HUES48 (cell line): Measurements from ENCODE around the gene CACNA2D4.

Experiments
- H3K27ac ChIP-seq: one replicate; pipeline ENCODE4 v1.7.0; 2013; ENCODE audit warnings: low read depth, low read length, inconsistent platforms
- H3K27me3 ChIP-seq: 2 replicates; pipeline ENCODE4 v1.6.1; 2013; ENCODE audit warnings: mild to moderate bottlenecking, low read length; ENCODE audit not compliant: control insufficient read depth, insufficient read depth
- H3K36me3 ChIP-seq: 2 replicates; pipeline ENCODE4 v1.6.1; 2013; ENCODE audit warnings: low read length; ENCODE audit not compliant: control insufficient read depth, insufficient read depth
- H3K4me1 ChIP-seq: 2 replicates; pipeline ENCODE4 v1.6.1; 2013; ENCODE audit warnings: mild to moderate bottlenecking, low read length; ENCODE audit not compliant: control insufficient read depth, insufficient read depth
- H3K4me3 ChIP-seq: 2 replicates; pipeline ENCODE4 v1.5.1; 2013; ENCODE audit warnings: mild to moderate bottlenecking, low read depth, low read length
- H3K9ac ChIP-seq: 2 replicates; pipeline ENCODE4 v1.6.1; 2013; ENCODE audit warnings: mild to moderate bottlenecking, low read depth, low read length, moderate library complexity
- H3K9me3 ChIP-seq: 2 replicates; pipeline ENCODE4 v1.6.1; 2013; ENCODE audit warnings: low read length; ENCODE audit not compliant: control insufficient read depth, insufficient read depth

CACNA2D4 gene

DNA sequence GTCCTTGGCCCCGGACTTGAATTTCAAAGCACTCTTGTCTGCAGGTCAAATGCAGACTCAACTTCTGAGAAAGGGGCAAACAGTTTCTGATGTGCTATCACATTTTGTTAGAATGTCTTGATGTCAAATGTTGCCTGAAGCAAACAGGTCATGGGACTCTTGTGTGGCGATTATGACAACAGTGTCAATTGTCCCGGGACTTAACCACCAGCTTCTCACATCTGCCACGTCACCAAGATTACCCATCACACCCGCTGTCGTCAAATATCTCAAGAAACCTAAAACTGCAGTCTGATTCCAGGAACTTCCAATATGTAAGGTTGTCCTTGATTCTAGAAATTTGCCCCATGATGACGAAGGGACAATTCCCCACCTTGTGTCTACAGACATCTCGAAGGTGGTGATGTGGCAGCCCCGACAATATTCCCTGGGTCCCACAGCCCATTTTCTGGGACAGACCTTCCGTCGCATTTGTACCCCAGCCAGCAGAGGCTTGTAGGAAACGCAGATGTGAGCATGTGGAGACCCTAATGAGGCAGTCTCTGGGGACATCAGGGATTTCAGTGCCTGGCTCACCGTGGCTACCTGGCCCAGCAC, 76.8 kb downstream of the CACNA2D4 start:
- H3K4me3 ChIP-seq, result no peak overlapping the region
- no peaks in the 10 kb centered on the region for H3K36me3 ChIP-seq
- no peaks in the 10 kb centered on the region for H3K9me3 ChIP-seq
- H3K27ac ChIP-seq, result no peak overlapping the region
- H3K27me3 ChIP-seq, result peaks cover 7% of the 10 kb centered on the region; the same call in 1 of the 2 replicates
- H3K9ac ChIP-seq, result no peak overlapping the region
- peaks cover 22% of the 10 kb centered on the region for H3K4me1 ChIP-seq

- Histone ChIP-seq H3K27me3 (peaks cover 7% of the 10 kb centered on the region; the same call in 1 of the 2 replicates), H3K4me1 (peaks cover 22% of the 10 kb centered on the region), H3K4me3 (no peak overlapping the region), H3K9ac (no peak overlapping the region), H3K9me3 (no peaks in the 10 kb centered on the region), H3K36me3 (no peaks in the 10 kb centered on the region), H3K27ac (no peak overlapping the region)
Measured at GRCh38 chr12:1840981-1841425, 77.4 kb downstream of the CACNA2D4 start.

GRCh38 chr12:1839956-1840951, 78.2 kb downstream of the CACNA2D4 start:
- 0 out of 2 replicates have a peak, but pooled peaks cover 7% of the 10 kb centered on the region for H3K27me3 ChIP-seq
- no peak overlapping the region for H3K9ac ChIP-seq
- H3K27ac ChIP-seq, result no peak overlapping the region
- peaks cover 22% of the 10 kb centered on the region for H3K4me1 ChIP-seq
- H3K9me3 ChIP-seq, result no peaks in the 10 kb centered on the region
- H3K4me3 ChIP-seq, result no peak overlapping the region
- no peaks in the 10 kb centered on the region for H3K36me3 ChIP-seq

DNA sequence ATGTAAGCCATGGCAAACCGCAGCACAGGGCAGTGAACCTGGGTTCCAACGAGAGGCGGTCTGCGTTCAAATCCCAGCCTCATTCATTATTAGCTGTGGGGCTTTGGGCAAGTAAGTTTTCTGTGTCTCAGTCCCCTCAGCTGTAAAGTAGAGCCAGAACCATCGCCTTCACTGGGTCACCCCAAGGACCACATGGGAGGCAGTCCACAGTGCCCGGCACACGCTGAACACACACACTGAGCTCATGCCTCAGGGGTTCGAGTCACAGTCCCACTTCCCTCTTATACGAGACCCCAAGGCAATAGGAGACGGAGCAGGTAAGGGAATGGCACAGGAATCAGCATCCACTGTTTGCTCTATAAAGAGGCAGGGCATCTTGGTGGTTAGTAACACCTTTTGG, 79.0 kb downstream of the CACNA2D4 start:
- Histone ChIP-seq H3K27ac (no peak overlapping the region), H3K36me3 (no peaks in the 10 kb centered on the region), H3K4me3 (no peak overlapping the region), H3K27me3 (0 out of 2 replicates have a peak, but pooled peaks cover 5% of the 10 kb centered on the region), H3K9ac (no peak overlapping the region), H3K4me1 (peaks cover 15% of the 10 kb centered on the region), H3K9me3 (no peaks in the 10 kb centered on the region)

GRCh38 chr12:1838994-1839365, 79.5 kb downstream of the CACNA2D4 start:
- no peaks in the 10 kb centered on the region for H3K9me3 ChIP-seq
- peaks cover 10% of the 10 kb centered on the region for H3K4me1 ChIP-seq
- H3K9ac ChIP-seq, result no peak overlapping the region
- H3K4me3 ChIP-seq, result no peak overlapping the region
- 0 out of 2 replicates have a peak, but pooled peaks cover under 1% of the 10 kb centered on the region for H3K27me3 ChIP-seq
- H3K36me3 ChIP-seq, result no peaks in the 10 kb centered on the region
- H3K27ac ChIP-seq, result no peak overlapping the region

DNA sequence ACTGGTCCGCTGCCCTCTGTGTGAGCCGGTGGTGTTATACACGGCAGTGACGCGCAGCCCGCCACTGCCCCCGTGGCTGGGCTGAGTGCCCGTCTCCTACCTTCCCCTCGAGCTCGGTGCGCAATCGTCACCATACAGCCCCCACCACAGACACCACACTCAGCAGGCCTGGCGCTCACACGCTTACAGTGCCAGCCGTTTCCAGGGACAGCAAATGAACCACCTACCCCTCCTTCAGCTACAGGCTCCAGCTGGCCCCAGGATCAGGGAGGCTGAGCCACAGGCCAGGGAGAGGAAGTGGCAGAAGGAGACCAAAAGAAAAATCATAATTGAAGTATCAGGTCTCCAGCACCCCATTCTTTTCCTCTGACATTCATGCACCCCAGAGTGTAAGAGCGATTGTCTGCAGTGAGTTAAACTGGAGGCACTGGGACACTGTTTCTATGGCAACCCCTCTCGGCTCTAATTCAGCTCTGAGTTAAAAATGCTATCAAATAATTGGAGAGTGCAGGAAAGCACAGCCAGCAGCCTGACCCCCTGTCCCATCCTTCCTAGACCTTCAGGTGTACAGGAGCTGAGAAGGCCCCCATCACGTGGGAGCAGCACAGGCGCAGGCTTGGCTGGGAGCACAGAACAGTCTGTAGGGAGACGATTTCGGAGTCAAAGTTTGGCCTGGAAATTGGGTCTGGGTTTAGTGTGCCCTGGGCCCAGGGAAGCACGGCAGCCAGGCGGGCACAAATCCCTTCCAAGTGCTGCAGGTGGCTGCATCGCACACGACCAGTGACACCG, 80.1 kb downstream of the CACNA2D4 start:
- Histone ChIP-seq H3K36me3 (no peaks in the 10 kb centered on the region), H3K9me3 (no peaks in the 10 kb centered on the region), H3K27ac (no peak overlapping the region), H3K9ac (no peak overlapping the region), H3K27me3 (no peaks in the 10 kb centered on the region), H3K4me3 (no peak overlapping the region), H3K4me1 (peaks cover 6% of the 10 kb centered on the region; the same call in 1 of the 2 replicates)

- no peak overlapping the region for H3K27ac ChIP-seq
- no peaks in the 10 kb centered on the region for H3K9me3 ChIP-seq
- no peak overlapping the region for H3K9ac ChIP-seq
- H3K27me3 ChIP-seq, result no peaks in the 10 kb centered on the region
- no peak overlapping the region for H3K4me3 ChIP-seq
- peaks cover 6% of the 10 kb centered on the region; the same call in 1 of the 2 replicates for H3K4me1 ChIP-seq
- no peaks in the 10 kb centered on the region for H3K36me3 ChIP-seq
Measured at GRCh38 chr12:1837541-1838204, 80.8 kb downstream of the CACNA2D4 start.

DNA sequence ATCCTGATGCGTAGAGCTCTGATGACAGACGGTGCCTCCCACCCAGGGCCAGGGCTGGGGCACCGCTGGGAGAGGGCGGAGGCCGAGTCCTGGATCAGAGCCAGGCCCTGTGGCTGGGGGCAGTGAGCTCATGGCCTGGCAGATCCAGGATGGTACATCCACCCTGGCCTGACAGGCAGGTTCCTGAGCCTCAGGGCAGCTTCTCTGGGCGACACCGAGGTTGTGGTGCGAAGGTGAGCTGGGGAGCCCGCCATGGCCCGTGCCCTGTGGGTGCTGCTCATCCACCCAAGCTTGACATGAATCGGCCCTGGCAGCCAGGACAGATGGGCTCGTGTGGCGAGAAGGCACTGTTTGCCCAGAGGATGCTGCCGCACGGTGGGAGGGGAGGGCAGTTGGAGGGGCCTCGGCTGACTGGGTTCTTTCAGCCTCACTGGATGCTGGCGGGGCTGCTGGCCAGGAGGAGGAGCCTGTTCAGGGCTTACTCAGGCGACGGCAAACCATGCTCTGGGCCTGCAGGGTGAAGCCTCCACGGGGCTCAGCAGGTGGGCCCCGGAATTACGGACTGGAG, 81.5 kb downstream of the CACNA2D4 start:
- no peak overlapping the region for H3K9ac ChIP-seq
- H3K27me3 ChIP-seq, result no peaks in the 10 kb centered on the region; the same call in 1 of the 2 replicates
- no peaks in the 10 kb centered on the region for H3K36me3 ChIP-seq
- H3K4me1 ChIP-seq, result peaks cover 7% of the 10 kb centered on the region
- H3K27ac ChIP-seq, result no peak overlapping the region
- H3K4me3 ChIP-seq, result no peak overlapping the region
- H3K9me3 ChIP-seq, result no peaks in the 10 kb centered on the region

GRCh38 chr12:1836241-1836803, 82.1 kb downstream of the CACNA2D4 start:
- Histone ChIP-seq H3K4me3 (no peak overlapping the region), H3K27ac (no peak overlapping the region), H3K36me3 (no peaks in the 10 kb centered on the region), H3K9ac (no peak overlapping the region), H3K4me1 (peaks cover 8% of the 10 kb centered on the region), H3K9me3 (no peaks in the 10 kb centered on the region), H3K27me3 (no peaks in the 10 kb centered on the region; the same call in 1 of the 2 replicates)
